ENCODE data around the gene CHMP5.

CHMP5 gene

DNA sequence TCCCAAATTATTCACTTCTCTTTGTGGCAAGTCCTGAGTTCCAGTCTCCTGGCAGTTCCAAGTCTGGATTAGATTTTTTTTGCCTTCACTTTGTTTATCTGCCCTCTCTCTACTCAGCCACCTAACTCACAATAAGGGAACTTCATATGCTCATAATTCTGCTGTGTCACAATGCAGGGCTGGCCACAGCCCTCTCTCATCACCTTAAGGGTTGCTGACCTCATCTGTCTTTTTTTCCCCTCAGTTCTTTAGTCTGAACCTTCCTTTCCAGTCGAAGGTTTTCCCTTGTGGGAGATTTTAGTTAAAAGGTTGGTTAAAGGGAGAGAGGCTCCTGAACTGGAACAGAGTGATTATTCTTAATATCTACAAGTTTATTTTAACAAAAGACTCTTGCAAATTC lies 4.5 kb upstream of the CHMP5 start:
- TF ChIP-seq, protein P1, sequence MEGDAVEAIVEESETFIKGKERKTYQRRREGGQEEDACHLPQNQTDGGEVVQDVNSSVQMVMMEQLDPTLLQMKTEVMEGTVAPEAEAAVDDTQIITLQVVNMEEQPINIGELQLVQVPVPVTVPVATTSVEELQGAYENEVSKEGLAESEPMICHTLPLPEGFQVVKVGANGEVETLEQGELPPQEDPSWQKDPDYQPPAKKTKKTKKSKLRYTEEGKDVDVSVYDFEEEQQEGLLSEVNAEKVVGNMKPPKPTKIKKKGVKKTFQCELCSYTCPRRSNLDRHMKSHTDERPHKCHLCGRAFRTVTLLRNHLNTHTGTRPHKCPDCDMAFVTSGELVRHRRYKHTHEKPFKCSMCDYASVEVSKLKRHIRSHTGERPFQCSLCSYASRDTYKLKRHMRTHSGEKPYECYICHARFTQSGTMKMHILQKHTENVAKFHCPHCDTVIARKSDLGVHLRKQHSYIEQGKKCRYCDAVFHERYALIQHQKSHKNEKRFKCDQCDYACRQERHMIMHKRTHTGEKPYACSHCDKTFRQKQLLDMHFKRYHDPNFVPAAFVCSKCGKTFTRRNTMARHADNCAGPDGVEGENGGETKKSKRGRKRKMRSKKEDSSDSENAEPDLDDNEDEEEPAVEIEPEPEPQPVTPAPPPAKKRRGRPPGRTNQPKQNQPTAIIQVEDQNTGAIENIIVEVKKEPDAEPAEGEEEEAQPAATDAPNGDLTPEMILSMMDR (IDR thresholded peaks at IDR 0.05; ENCODE audit: low read depth, low read length, missing control alignments), result no peak
- in situ Hi-C loops (cut with HindIII; ENCODE audit: low sequenced_read_pairs), result no loop called here
- no peak for DNase-seq (ENCODE audit: low read depth)
- no peak overlapping the region for H3K4me3 ChIP-seq (ENCODE audit: low read depth, low read length)

DNA sequence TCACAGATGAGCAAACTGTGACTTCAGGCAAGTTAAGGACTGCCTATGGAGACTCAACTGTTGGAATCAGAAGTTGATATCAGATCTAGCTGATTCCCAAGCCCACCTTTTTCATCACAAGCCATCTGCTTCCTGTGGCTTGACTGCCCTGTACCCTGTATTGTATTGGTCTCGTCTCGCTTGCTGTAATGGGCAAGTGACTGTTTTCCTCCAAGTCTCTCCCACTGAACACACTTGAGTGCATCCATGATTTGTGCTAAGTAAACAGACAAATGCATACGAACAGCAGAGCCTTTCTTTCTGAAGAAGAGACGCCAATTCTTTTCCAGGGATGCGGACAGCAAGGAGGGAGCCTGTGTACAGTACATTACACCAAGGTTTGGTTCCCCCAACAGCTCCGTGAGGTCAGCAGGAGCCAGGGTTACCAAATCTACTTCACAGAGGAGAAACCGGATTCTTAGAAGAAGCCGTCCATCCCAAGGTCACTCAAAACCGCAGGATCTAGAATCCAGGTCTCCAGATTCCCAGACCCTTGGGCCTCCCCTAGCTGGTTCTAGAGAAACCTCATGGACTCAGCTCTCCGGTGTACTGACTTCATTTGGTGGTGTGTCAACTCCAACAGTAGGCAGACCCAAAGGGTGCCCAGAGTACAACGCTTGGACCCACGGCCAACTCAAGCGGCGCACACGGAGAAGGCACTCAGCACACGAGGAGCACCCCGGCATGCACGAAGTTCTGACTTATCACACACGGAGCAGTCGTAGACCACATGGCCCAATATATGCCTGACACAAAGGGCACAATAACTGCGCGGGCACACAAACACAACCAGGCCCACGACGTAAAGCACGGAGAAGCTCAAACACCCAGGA lies 1.5 kb upstream of the CHMP5 start:
- in situ Hi-C loops (cut with HindIII; ENCODE audit: low sequenced_read_pairs), result no loop called here
- no peak for DNase-seq (ENCODE audit: low read depth)
- H3K4me3 ChIP-seq (ENCODE audit: low read depth, low read length), result peak overlapping the region; percentile 91
- TF ChIP-seq, protein P1 (IDR thresholded peaks at IDR 0.05; ENCODE audit: low read depth, low read length, missing control alignments), result no peak

DNA sequence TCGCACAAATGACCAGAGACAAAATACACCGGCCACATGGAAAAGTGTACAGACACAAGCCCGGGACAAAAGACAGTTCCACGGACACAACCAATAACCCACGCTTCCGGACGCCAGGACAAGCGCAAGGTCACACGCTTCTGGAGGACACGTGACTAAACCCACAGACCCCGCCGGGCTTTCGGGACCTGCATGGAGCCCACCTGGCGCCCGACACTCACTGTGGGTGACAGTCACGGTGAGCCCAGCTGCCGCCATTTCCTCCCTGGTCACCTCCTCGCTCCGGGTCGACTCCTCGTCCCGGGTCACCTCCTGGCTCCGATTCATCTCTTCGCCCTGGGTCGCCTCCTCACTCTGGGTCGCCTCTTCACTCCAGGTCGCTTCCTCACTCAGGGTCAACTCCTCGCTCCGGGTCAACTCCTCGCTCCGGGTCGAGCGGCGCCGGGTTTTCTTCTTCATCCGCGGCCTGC lies 811 bp upstream of the CHMP5 start:
- in situ Hi-C loops (cut with HindIII; ENCODE audit: low sequenced_read_pairs), result no loop called here
- DNase-seq (ENCODE audit: low read depth), result no peak
- TF ChIP-seq, protein P1 (IDR thresholded peaks at IDR 0.05; ENCODE audit: low read depth, low read length, missing control alignments), result no peak
- H3K4me3 ChIP-seq (ENCODE audit: low read depth, low read length), result peak overlapping the region; percentile 91

DNA sequence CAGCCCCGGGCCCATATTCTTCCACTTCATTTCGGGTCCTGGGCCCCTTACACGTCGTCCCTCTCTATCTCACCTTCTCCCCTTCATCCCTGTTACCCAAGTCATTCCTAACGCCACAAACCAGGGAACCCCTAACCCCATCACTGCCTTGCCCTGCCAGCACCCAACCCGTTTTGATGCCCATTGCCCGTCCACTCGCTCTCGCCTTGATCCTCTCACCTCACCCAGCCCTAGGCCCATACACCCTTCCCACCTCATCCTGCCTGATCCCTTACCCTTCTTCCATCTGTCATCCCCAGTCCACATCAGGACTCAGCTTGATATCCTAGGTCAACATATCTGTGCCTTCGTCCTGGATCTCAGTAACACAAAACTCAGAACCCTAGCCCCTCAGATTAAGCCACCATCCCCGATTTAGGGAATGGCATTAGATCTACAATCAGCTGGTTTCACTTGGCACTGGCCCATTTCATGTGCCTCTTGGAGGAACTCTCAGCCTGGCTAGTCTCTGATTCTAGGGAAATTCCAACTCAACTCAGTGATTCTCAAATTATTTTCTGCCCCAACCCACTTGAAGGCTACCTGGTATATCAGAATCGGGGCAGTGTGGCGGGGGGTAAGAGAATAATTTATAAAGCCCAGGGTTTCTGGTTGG lies 489 bp downstream of the CHMP5 start:
- in situ Hi-C loops (cut with HindIII; ENCODE audit: low sequenced_read_pairs), result no loop called here
- TF ChIP-seq, protein P1 (IDR thresholded peaks at IDR 0.05; ENCODE audit: low read depth, low read length, missing control alignments), result no peak
- peak overlapping the region; percentile 91 for H3K4me3 ChIP-seq (ENCODE audit: low read depth, low read length)
- no peak for DNase-seq (ENCODE audit: low read depth)

DNA sequence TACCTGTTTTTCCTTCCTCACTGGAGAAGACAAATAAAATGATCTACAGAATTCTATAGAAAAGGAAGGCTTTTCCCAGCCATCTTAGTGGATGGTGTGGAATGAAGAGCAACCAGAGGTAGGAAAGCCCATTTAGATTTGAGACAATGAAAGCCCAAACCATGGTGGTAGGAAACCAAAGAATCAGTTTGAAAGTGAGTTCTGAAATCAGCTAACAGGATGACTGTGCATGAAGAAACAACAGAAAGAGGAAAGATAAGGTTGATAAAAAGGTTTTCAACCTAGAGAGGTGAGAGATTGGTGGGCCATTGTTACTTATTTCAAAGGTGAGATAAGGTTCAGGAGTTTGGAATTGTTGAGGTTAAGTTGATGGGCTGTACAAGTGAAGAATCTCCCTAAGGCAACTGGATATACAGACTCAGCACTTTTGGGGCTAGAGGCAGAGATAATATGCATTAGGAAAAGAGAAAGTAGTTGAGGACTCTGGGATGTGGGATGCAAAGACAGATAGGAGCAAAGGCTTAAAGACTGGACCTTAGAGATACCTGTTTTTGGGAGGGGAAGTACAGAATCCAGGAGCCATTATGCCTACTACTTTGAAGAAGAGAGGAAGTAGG lies 2.4 kb downstream of the CHMP5 start:
- H3K4me3 ChIP-seq (ENCODE audit: low read depth, low read length), result no peak overlapping the region
- DNase-seq (ENCODE audit: low read depth), result no peak
- in situ Hi-C loops (cut with HindIII; ENCODE audit: low sequenced_read_pairs), result no loop called here
- TF ChIP-seq, protein P1 (IDR thresholded peaks at IDR 0.05; ENCODE audit: low read depth, low read length, missing control alignments), result no peak

DNA sequence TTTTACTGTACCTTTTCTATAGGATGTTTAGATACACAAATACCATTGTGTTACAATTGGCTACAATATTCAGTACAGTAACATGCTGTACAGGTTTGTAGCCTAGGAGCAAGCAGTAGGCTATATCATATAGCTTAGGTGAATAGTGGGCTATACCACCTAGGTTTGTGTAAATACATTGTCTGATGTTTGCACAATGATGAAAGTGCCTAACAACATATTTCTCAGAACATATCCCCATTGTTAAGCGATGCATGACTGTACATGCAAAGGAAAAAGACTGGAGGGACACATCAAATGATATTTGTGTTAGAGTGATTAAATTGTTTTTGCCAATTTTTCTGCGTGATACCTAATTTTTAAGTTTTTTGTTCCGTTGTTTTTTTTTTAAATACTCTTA lies 5.3 kb downstream of the CHMP5 start:
- in situ Hi-C loops (cut with HindIII; ENCODE audit: low sequenced_read_pairs), result no loop called here
- H3K4me3 ChIP-seq (ENCODE audit: low read depth, low read length), result no peak overlapping the region
- TF ChIP-seq, protein P1 (IDR thresholded peaks at IDR 0.05; ENCODE audit: low read depth, low read length, missing control alignments), result no peak
- DNase-seq (ENCODE audit: low read depth), result no peak

All from astrocyte of the cerebellum (primary cell).